HK-2 (cell line): ENCODE results near the gene FPR1.

Source experiments
- DNase-seq: peaks from one replicate; pipeline ENCODE4 v3.0.0-alpha.2; 2018; ENCODE audit not compliant: unreplicated experiment

FPR1 gene

GRCh38 chr19:51704626-51705025 lies 47.1 kb downstream of the FPR1 start:
- DNase-seq: no peak

GRCh38 chr19:51703575-51704515 lies 47.8 kb downstream of the FPR1 start:
- peak; percentile 87 for DNase-seq

- no peak for DNase-seq
Measured at GRCh38 chr19:51702825-51703574, 48.7 kb downstream of the FPR1 start.

- DNase-seq: no peak
Measured at GRCh38 chr19:51702103-51702824, 49.4 kb downstream of the FPR1 start.

- DNase-seq: no peak
Measured at GRCh38 chr19:51701468-51702100, 50.1 kb downstream of the FPR1 start.

GRCh38 chr19:51699170-51699569 lies 52.5 kb downstream of the FPR1 start:
- no peak for DNase-seq

GRCh38 chr19:51698296-51698695 lies 53.4 kb downstream of the FPR1 start:
- DNase-seq: no peak

GRCh38 chr19:51697169-51697776 lies 54.4 kb downstream of the FPR1 start:
- DNase-seq: no peak

GRCh38 chr19:51696606-51697005 lies 55.1 kb downstream of the FPR1 start:
- DNase-seq: no peak
